H1 (cell line): ENCODE data around the gene FIG4. TPM values are rescaled to one million over a fixed set of nuclear protein-coding genes. Genes with fewer than 3 reads are reported as not detected.

Source experiments
- CTCF ChIA-PET: fragments of 300-600 bp; sonication (Branson Sonifier 250); formaldehyde crosslinking; loops from one replicate; lab custom pipeline; 2021; ENCODE audit not compliant: partially characterized antibody; lab: Charles Lee
- POLR2A ChIA-PET: fragments of 300-600 bp; sonication (Branson Sonifier 250); formaldehyde crosslinking; loops from one replicate; lab custom pipeline; 2021; ENCODE audit warnings: inconsistent platforms; ENCODE audit not compliant: partially characterized antibody; lab: Charles Lee
- DNase-seq, 2 experiments: peaks; one replicate each; pipeline versions ENCODE4 v3.0.0 to v3.0.0-alpha.2; 2010 to 2022; ENCODE audit warnings: low spot score in 2 of 2, low read depth in 1 of 2, mixed read lengths in 1 of 2
- FAIRE-seq: peaks from 2 replicates; lab custom pipeline; 2011; peaks lifted over from hg19 to GRCh38; lab: Jason Lieb, UNC
- H2AFZ ChIP-seq: 2 replicates; pipeline ENCODE4 v1.8.1; 2012; ENCODE audit warnings: low read length, inconsistent platforms
- H2AK5ac ChIP-seq: 2 replicates; pipeline ENCODE4 v1.6.1; 2013; ENCODE audit warnings: low read depth, low read length
- H2BK120ac ChIP-seq: replicated peaks from 2 replicates; pipeline ENCODE3; 2013; ENCODE audit warnings: low read depth, low read length, inconsistent platforms
- H2BK12ac ChIP-seq: 2 replicates; pipeline ENCODE4 v1.6.1; 2013; ENCODE audit warnings: low read depth, low read length
- H2BK15ac ChIP-seq: 2 replicates; pipeline ENCODE4 v1.6.1; 2013; ENCODE audit warnings: low read length
- H2BK20ac ChIP-seq: 2 replicates; pipeline ENCODE4 v1.6.1; 2013; ENCODE audit warnings: low read length
- H2BK5ac ChIP-seq: 2 replicates; pipeline ENCODE4 v1.6.1; 2013; ENCODE audit warnings: low read depth, low read length
- H3K14ac ChIP-seq: 2 replicates; pipeline ENCODE4 v1.6.1; 2013; ENCODE audit warnings: inconsistent platforms; ENCODE audit not compliant: insufficient read length
- H3K18ac ChIP-seq: 2 replicates; pipeline ENCODE4 v1.6.1; 2013; ENCODE audit warnings: low read length; ENCODE audit errors: extremely low read depth
- H3K23ac ChIP-seq: 2 replicates; pipeline ENCODE4 v1.6.1; 2013; ENCODE audit warnings: inconsistent platforms; ENCODE audit not compliant: insufficient read length
- H3K23me2 ChIP-seq: 2 replicates; pipeline ENCODE4 v1.6.1; 2013; ENCODE audit warnings: low read depth, low read length
- H3K27ac ChIP-seq: 2 replicates; pipeline ENCODE4 v1.6.1; 2011; ENCODE audit warnings: low read depth, low read length, inconsistent platforms
- H3K27me3 ChIP-seq, 4 experiments: replicated peaks in 1 of 4; 1 replicate in 1 of 4; 2 replicates in 3 of 4; pipeline versions ENCODE4 v1.6.1 to v1.8.1; 2011 to 2013; ENCODE audit warnings: low read length in 3 of 4, mild to moderate bottlenecking in 3 of 4, inconsistent platforms in 2 of 4, mixed read lengths in 2 of 4, moderate library complexity in 1 of 4; ENCODE audit not compliant: control insufficient read depth in 3 of 4, insufficient read depth in 3 of 4; ENCODE audit errors: extremely low read depth in 1 of 4
- H3K36me3 ChIP-seq, 4 experiments: 2 replicates each; pipeline versions ENCODE4 v1.6.1 to v1.8.1; 2011 to 2013; ENCODE audit warnings: mild to moderate bottlenecking in 4 of 4, low read length in 3 of 4, moderate library complexity in 2 of 4, control low read depth in 1 of 4, inconsistent platforms in 1 of 4; ENCODE audit not compliant: insufficient read depth in 4 of 4, control insufficient read depth in 2 of 4
- H3K4ac ChIP-seq: replicated peaks from 2 replicates; pipeline ENCODE3; 2013; ENCODE audit warnings: low read length, low read depth, mixed read lengths, inconsistent platforms; ENCODE audit not compliant: insufficient read length
- H3K4me1 ChIP-seq, 4 experiments: replicated peaks in 1 of 4; 1 replicate in 1 of 4; 2 replicates in 3 of 4; pipeline versions ENCODE4 v1.6.1 to v1.8.1; 2011 to 2013; ENCODE audit warnings: low read length in 3 of 4, inconsistent platforms in 2 of 4, mixed read lengths in 1 of 4; ENCODE audit not compliant: insufficient read depth in 4 of 4, control insufficient read depth in 3 of 4
- H3K4me2 ChIP-seq, 2 experiments: 2 replicates each; pipeline versions ENCODE4 v1.6.1 to v1.8.1; 2011 to 2013; ENCODE audit warnings: low read depth in 2 of 2, low read length in 2 of 2, control low read depth in 1 of 2, inconsistent platforms in 1 of 2, mild to moderate bottlenecking in 1 of 2; ENCODE audit not compliant: insufficient read depth in 1 of 2
- H3K4me3 ChIP-seq, 4 experiments: fragments of 200-600, 300-600 bp in 1 of 4; sonication (generic), shearing (Covaris generic), sonication (Bioruptor Twin) in 1 of 4; 2 replicates each; pipeline versions ENCODE4 v1.5.1 to v1.8.1; 2011 to 2016; ENCODE audit warnings: low read length in 4 of 4, low read depth in 3 of 4, control low read depth in 2 of 4, inconsistent platforms in 2 of 4, mild to moderate bottlenecking in 2 of 4, mixed read lengths in 1 of 4, moderate library complexity in 1 of 4; ENCODE audit not compliant: insufficient read depth in 2 of 4; ENCODE audit errors: extremely low read depth in 1 of 4
- H3K56ac ChIP-seq: replicated peaks from 2 replicates; pipeline ENCODE3; 2013; ENCODE audit warnings: low read depth, mild to moderate bottlenecking, mixed read lengths, low read length, inconsistent platforms; ENCODE audit not compliant: insufficient read length
- H3K79me1 ChIP-seq: 2 replicates; pipeline ENCODE4 v1.6.1; 2013; ENCODE audit warnings: low read depth, low read length, control low read depth
- H3K79me2 ChIP-seq, 2 experiments: 2 replicates each; pipeline versions ENCODE4 v1.6.1 to v1.8.1; 2012 to 2013; ENCODE audit warnings: low read length in 2 of 2, mild to moderate bottlenecking in 2 of 2, inconsistent platforms in 1 of 2; ENCODE audit not compliant: insufficient read depth in 2 of 2, control insufficient read depth in 1 of 2
- H3K9ac ChIP-seq, 4 experiments: replicated peaks in 1 of 4; 1 replicate in 1 of 4; 2 replicates in 3 of 4; pipeline versions ENCODE4 v1.6.1 to v1.8.1; 2011 to 2013; ENCODE audit warnings: low read depth in 3 of 4, low read length in 3 of 4, control low read depth in 2 of 4, mild to moderate bottlenecking in 2 of 4, moderate library complexity in 2 of 4, inconsistent platforms in 1 of 4; ENCODE audit errors: extremely low read depth in 1 of 4
- H3K9me3 ChIP-seq, 2 experiments: 2 replicates each; pipeline versions ENCODE4 v1.6.1 to v1.8.1; 2012 to 2013; ENCODE audit warnings: mild to moderate bottlenecking in 2 of 2, moderate library complexity in 2 of 2, control low read depth in 1 of 2, inconsistent platforms in 1 of 2, low read depth in 1 of 2, low read length in 1 of 2, mixed read lengths in 1 of 2; ENCODE audit not compliant: insufficient read depth in 2 of 2
- H4K20me1 ChIP-seq, 2 experiments: replicated peaks in 1 of 2; 2 replicates each; pipeline versions ENCODE3 to v1.8.1; 2011 to 2013; ENCODE audit warnings: inconsistent platforms in 2 of 2, low read length in 2 of 2, mild to moderate bottlenecking in 1 of 2; ENCODE audit not compliant: insufficient read depth in 2 of 2, control insufficient read depth in 1 of 2
- H4K5ac ChIP-seq: 2 replicates; pipeline ENCODE4 v1.6.1; 2013; ENCODE audit warnings: low read length, low read depth, mixed read lengths, inconsistent platforms; ENCODE audit not compliant: insufficient read length
- H4K8ac ChIP-seq: 2 replicates; pipeline ENCODE4 v1.8.0; 2013; ENCODE audit warnings: mild to moderate bottlenecking, moderate library complexity, low read length, inconsistent platforms; ENCODE audit not compliant: insufficient read depth; ENCODE audit errors: extremely low read depth
- H4K91ac ChIP-seq: replicated peaks from 2 replicates; pipeline ENCODE3; 2013; ENCODE audit warnings: low read length, mixed read lengths, inconsistent platforms; ENCODE audit not compliant: insufficient read length
- HDAC6 ChIP-seq: IDR thresholded peaks from one replicate; pipeline ENCODE4 v1.7.1; 2012; ENCODE audit warnings: low read depth, mild to moderate bottlenecking, inconsistent platforms, low read length, moderate library complexity
- KDM1A ChIP-seq: fragments of 200-600, 300-600 bp; sonication (generic); IDR thresholded peaks from 2 replicates; pipeline ENCODE4 v1.7.1; 2016; ENCODE audit warnings: mild to moderate bottlenecking, low read length, borderline replicate concordance
- POLR2AphosphoS5 ChIP-seq: IDR thresholded peaks from 2 replicates; pipeline ENCODE4 v1.6.1; 2011; ENCODE audit warnings: low read depth, low read length
- SIRT6 ChIP-seq: IDR thresholded peaks from one replicate; pipeline ENCODE4 v1.7.1; 2012; ENCODE audit warnings: low read length, inconsistent platforms
- WGBS, 2 experiments: shearing (Covaris generic) in 1 of 2; methylation state at CpG; one replicate each; pipeline versions ENCODE4 v1.1.6 to v1.1.7; 2013 to 2015; ENCODE audit warnings: low lambda C conversion rate in 2 of 2, mixed read lengths in 2 of 2, inconsistent platforms in 1 of 2, low coverage in 1 of 2, missing lambda C conversion rate in 1 of 2; ENCODE audit not compliant: insufficient replicate concordance in 2 of 2, insufficient coverage in 1 of 2, insufficient read length in 1 of 2; ENCODE audit errors: extremely low coverage in 1 of 2, missing lambda C conversion rate in 1 of 2; 5-methylcytosine and 5-hydroxymethylcytosine counted together
- polyA plus RNA-seq, 7 experiments: library from polyadenylated mRNA; depleted of rRNA in 3 of 7; stranded (reverse) in 5 of 7; unstranded in 2 of 7; fragments of >200 nt in 5 of 7; fragments of 200-250 nt in 2 of 7; gene quantifications; 1 replicate in 5 of 7; 2 replicates in 1 of 7; 4 replicates in 1 of 7; pipeline versions ENCODE4 v1.2.1 to v1.2.3, GENCODE V29; 2011 to 2013; ENCODE audit warnings: missing spikeins in 2 of 7, mixed read lengths in 2 of 7
- total RNA-seq: library from RNA; stranded (reverse); fragmentation: NEBNext Ultra II Directional; extraction: Animal tissue kit (Norgen Biotek cat#: 25700); gene quantifications from 2 replicates; pipeline ENCODE4 v1.2.1, GENCODE V29; 2021

Gene FIG4
- total and polyA plus RNA-seq, 2 of the 8 experiments (the other 6 are each of a cell fraction or from before 2014, with no cell fraction given) = 11.8 to 21.9 TPM

DNA sequence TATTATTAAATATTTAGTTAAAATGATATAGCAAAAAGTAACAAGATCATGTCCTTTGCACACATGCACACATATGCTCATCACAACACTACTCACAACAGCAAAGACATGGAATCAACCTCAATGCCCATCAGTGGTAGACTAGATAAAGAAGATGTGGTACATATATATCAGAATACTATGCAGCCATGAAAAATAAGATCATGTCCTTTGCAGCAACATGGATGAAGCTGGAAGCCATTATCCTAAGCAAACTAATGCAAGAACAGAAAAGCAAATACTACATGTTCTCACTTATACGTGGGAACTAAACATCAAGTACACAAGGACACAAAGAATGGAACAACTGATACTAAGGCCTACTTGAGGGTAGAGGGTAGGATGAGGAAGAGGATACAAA is 14.4 kb upstream of the FIG4 start:
- H4K8ac ChIP-seq = no peak overlapping the region

More for the DNA sequence above, 14.4 kb upstream of the FIG4 start:
- Histone ChIP-seq H3K18ac (no peak overlapping the region), H2BK5ac (no peak overlapping the region), H2AFZ (no peak overlapping the region), H3K36me3 (no peaks in the 10 kb centered on the region), H3K79me1 (no peaks in the 10 kb centered on the region), H3K4ac (no peak overlapping the region), H4K91ac (no peak overlapping the region), H2AK5ac (no peak overlapping the region), H3K56ac (no peak overlapping the region), H4K20me1 (no peaks in the 10 kb centered on the region), H4K5ac (no peak overlapping the region), H3K79me2 (no peaks in the 10 kb centered on the region), H3K4me1 (no peaks in the 10 kb centered on the region; a peak in 1 of 7 replicates), H2BK120ac (no peak overlapping the region), H3K27ac (no peak overlapping the region), H3K4me3 (no peak overlapping the region), H3K9me3 (no peaks in the 10 kb centered on the region), H2BK12ac (no peak overlapping the region), H3K14ac (no peak overlapping the region), H3K23ac (no peak overlapping the region), H3K9ac (no peak overlapping the region), H3K4me2 (no peak overlapping the region), H2BK15ac (no peak overlapping the region), H3K23me2 (no peaks in the 10 kb centered on the region), H2BK20ac (no peak overlapping the region), H3K27me3 (no peaks in the 10 kb centered on the region)
- DNase-seq (no peak), FAIRE-seq (no peak)
- WGBS, 2 experiments = 89% methylated on average over 1 of the region's 1 CpG; no CpG with 5 or more reads in 1 of the 2 experiments
- TF ChIP-seq KDM1A (0 out of 2 replicates have a peak, but pooled peaks have one; percentile 30), POLR2AphosphoS5 (no peak), HDAC6 (no peak), SIRT6 (no peak)
- CTCF ChIA-PET = no interaction called here
- POLR2A ChIA-PET = no interaction called here
